ENCODE results near the gene SULF2.

Gene SULF2

DNA sequence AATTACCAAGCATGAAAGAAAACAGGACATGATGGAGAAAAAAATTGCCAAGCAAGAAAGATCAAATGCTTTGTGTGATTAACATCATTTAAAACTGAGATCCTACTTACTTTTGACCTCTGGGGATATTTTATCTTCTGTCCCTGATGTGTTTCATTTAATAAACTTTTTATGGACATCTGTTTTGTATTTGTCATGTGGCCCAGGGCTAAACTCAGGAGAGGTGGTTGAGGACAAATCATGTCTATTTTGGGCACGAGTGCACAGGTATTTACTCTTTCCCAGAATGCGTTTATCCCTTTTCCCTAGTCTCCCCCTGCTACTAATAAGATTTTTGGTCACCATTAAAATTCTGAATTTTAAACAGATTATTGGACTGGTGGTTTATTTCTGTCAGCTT lies 155.4 kb downstream of the SULF2 start:
- Histone ChIP-seq H3K4me3 (ENCODE audit: low read depth, low read length) (no peak overlapping the region), H3K4me1 (ENCODE audit: control insufficient read depth, insufficient read depth, low read length) (no peaks in the 10 kb centered on the region), H3K27me3 (ENCODE audit: control insufficient read depth, insufficient read depth, low read length) (no peaks in the 10 kb centered on the region), H3K27ac (ENCODE audit: low read depth, low read length) (no peak overlapping the region), H3K36me3 (ENCODE audit: control insufficient read depth, insufficient read depth, low read length) (peaks cover 19% of the 10 kb centered on the region), H3K9ac (ENCODE audit: low read length) (no peak overlapping the region), H3K9me3 (ENCODE audit: control insufficient read depth, insufficient read depth, low read depth, low read length) (no peaks in the 10 kb centered on the region)

DNA sequence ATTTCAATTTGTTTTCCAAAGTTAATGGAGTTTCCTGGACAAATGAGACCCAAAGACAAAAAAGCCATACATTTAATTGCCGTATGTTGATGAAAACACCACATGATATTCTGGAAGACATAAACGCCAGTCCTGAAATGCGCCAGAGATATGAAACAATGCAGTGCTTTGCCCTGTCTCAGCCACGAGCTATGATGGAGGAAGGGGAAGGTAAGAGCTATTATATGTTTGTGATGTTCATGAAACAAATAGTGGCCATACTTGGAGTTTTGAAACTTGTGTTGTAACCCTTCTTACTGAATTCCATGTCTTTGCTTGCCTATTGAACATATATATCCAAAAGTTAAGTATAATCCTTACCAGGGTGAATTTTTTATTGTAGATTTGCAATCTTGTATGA lies 157.7 kb downstream of the SULF2 start:
- Histone ChIP-seq H3K27me3 (ENCODE audit: control insufficient read depth, insufficient read depth, low read length) (no peaks in the 10 kb centered on the region), H3K27ac (ENCODE audit: low read depth, low read length) (no peak overlapping the region), H3K9ac (ENCODE audit: low read length) (no peak overlapping the region), H3K4me3 (ENCODE audit: low read depth, low read length) (no peak overlapping the region), H3K9me3 (ENCODE audit: control insufficient read depth, insufficient read depth, low read depth, low read length) (no peaks in the 10 kb centered on the region), H3K4me1 (ENCODE audit: control insufficient read depth, insufficient read depth, low read length) (no peaks in the 10 kb centered on the region), H3K36me3 (ENCODE audit: control insufficient read depth, insufficient read depth, low read length) (peaks cover 29% of the 10 kb centered on the region)

DNA sequence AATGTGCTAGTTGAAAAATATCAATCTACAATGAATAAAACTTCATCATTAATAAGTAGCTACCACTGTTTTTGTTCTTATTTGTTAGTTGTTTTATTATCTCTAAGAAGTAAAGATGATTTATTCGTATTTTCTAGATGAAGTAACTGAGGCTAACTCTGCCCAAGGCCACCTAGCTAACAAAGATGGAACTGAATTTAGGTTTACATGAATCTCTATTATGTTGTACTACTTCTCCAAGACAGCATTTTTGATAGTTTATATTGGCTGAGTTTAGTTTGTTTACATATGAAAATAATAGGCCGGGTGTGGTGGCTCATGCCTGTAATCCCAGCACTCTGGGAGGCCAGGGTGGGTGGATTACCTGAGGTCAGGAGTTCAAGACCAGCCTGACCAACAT lies 162.1 kb downstream of the SULF2 start:
- H3K4me3 ChIP-seq (ENCODE audit: low read depth, low read length): no peak overlapping the region
- no peak overlapping the region for H3K9ac ChIP-seq (ENCODE audit: low read length)
- no peaks in the 10 kb centered on the region for H3K27me3 ChIP-seq (ENCODE audit: control insufficient read depth, insufficient read depth, low read length)
- H3K9me3 ChIP-seq (ENCODE audit: control insufficient read depth, insufficient read depth, low read depth, low read length): no peaks in the 10 kb centered on the region
- H3K36me3 ChIP-seq (ENCODE audit: control insufficient read depth, insufficient read depth, low read length): peaks cover 24% of the 10 kb centered on the region
- no peak overlapping the region for H3K27ac ChIP-seq (ENCODE audit: low read depth, low read length)
- H3K4me1 ChIP-seq (ENCODE audit: control insufficient read depth, insufficient read depth, low read length): no peaks in the 10 kb centered on the region

DNA sequence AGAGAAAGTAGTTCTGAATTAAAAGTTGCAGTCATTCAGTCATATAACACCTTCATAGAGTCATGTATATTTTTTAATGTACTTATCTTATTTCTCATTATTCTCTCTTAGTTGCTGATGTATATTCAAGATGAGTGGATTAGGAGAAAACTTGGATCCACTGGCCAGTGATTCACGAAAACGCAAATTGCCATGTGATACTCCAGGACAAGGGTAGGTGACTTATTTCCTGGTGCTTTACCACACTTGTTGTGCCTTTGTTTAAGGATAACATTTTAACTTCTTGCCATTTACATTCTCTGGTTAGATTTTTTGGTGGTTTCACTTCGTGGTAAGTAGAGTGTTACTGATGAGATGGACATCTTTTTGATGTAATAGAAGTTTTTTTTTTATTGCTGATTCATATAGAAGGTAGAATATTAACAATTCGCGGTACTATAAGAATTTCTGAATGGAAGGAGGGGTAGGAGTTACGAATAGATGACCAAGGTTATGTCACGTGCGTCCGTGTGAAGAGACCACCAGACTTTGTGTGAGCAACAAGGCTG lies 163.1 kb downstream of the SULF2 start:
- Histone ChIP-seq H3K9ac (ENCODE audit: low read length) (no peak overlapping the region), H3K27ac (ENCODE audit: low read depth, low read length) (no peak overlapping the region), H3K4me3 (ENCODE audit: low read depth, low read length) (no peak overlapping the region), H3K27me3 (ENCODE audit: control insufficient read depth, insufficient read depth, low read length) (no peaks in the 10 kb centered on the region), H3K4me1 (ENCODE audit: control insufficient read depth, insufficient read depth, low read length) (no peaks in the 10 kb centered on the region), H3K36me3 (ENCODE audit: control insufficient read depth, insufficient read depth, low read length) (peaks cover 18% of the 10 kb centered on the region), H3K9me3 (ENCODE audit: control insufficient read depth, insufficient read depth, low read depth, low read length) (no peaks in the 10 kb centered on the region)

DNA sequence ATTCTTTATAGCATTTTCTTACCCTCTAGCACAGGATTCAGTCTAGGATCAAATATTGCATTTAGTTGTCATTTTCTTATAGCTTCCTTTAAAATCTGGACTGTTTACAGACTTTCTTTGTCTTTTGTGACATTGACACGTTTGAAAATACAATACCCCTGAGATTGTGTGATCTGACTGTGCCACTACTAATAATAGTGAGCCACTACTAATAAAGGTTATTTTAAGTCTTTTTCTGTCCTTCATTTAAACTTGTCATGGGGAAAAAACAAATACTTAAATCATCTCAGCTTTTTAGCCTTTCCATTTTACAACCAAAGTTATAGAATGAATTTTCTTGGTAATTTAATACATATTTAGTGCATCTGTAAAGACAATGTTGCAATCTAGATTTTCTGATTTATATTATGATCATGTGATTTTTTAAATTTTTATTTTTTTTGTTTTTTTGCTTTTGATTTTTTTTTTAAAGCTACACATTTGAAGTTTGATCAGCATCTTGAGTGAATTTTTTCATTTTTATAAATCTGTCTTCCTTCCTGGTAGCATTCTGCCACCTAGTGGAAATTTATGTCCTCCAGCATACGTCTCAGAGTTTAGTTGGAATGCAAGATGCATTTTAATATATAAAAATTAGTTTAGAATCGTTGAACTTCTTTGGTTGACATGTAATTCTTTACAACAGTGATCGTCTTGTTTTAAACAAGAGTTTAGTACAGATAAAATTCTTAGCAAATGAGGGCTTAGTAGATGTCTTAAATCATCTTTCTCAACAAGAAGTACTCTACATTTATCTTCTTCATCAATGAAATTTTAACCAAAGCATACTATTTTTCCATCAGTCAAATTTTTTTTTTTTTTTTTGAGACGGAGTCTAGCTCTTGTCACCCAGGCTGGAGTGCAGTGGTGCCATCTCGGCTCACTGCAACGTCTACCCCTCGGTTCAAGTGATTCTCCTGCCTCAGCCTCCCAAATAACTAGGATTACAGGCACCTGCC lies 164.2 kb downstream of the SULF2 start:
- Histone ChIP-seq H3K27ac (ENCODE audit: low read depth, low read length) (no peak overlapping the region), H3K4me1 (ENCODE audit: control insufficient read depth, insufficient read depth, low read length) (no peaks in the 10 kb centered on the region), H3K9me3 (ENCODE audit: control insufficient read depth, insufficient read depth, low read depth, low read length) (no peaks in the 10 kb centered on the region), H3K4me3 (ENCODE audit: low read depth, low read length) (no peak overlapping the region), H3K9ac (ENCODE audit: low read length) (no peak overlapping the region), H3K36me3 (ENCODE audit: control insufficient read depth, insufficient read depth, low read length) (peaks cover 18% of the 10 kb centered on the region), H3K27me3 (ENCODE audit: control insufficient read depth, insufficient read depth, low read length) (no peaks in the 10 kb centered on the region)

DNA sequence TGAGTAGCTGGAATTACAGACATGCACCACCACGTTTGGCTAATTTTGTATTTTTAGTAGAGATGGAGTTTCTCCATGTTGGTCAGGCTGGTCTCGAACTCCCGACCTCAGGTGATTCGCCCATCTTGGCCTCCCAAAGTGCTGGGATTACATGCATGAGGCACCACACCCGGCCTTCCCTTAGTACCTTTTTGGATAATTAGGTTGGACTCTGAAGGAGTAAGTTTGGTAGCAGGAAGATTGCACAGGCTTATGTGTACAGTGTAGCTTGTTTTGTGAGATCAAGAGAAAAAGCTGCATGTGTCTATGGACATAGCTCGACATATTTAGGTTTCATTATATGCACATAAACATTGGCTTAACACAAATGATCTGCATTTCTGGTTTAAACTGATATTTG lies 166.8 kb downstream of the SULF2 start:
- H3K9me3 ChIP-seq (ENCODE audit: control insufficient read depth, insufficient read depth, low read depth, low read length): no peaks in the 10 kb centered on the region
- H3K27me3 ChIP-seq (ENCODE audit: control insufficient read depth, insufficient read depth, low read length): no peaks in the 10 kb centered on the region
- H3K27ac ChIP-seq (ENCODE audit: low read depth, low read length): no peak overlapping the region
- peaks cover 9% of the 10 kb centered on the region; the same call in 1 of the 2 replicates for H3K36me3 ChIP-seq (ENCODE audit: control insufficient read depth, insufficient read depth, low read length)
- H3K4me1 ChIP-seq (ENCODE audit: control insufficient read depth, insufficient read depth, low read length): no peaks in the 10 kb centered on the region
- no peak overlapping the region for H3K9ac ChIP-seq (ENCODE audit: low read length)
- H3K4me3 ChIP-seq (ENCODE audit: low read depth, low read length): no peak overlapping the region

DNA sequence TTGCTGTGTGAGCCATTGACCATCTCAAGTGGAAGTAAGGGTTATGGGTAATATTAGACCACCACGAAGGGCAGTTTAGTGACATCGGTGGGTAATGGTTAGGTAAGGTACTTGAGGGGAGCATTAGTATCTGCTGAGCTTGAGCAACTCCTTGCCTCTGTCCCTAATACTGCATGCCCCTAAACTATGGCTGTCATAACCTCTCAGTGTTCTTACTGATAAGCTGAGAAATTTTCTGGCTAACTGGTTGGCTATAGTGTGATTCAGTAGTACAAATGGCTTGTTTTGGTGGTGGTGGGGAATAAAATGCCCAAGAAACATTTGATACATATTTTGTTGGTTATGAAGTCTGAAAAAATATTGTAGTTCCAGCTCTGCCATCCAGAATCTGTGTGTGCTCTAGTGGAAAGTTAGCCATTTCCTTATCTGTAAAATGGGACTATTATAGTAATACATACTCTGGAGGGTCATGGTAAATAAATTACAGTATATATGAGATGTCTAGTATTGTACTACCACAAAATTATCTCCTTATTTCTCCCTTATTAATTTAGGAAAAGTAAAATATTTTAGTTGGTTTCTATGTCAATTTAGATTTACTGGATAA lies 170.5 kb downstream of the SULF2 start:
- no peak overlapping the region for H3K4me3 ChIP-seq (ENCODE audit: low read depth, low read length)
- no peak overlapping the region for H3K9ac ChIP-seq (ENCODE audit: low read length)
- no peak overlapping the region for H3K27ac ChIP-seq (ENCODE audit: low read depth, low read length)
- H3K9me3 ChIP-seq (ENCODE audit: control insufficient read depth, insufficient read depth, low read depth, low read length): no peaks in the 10 kb centered on the region
- H3K27me3 ChIP-seq (ENCODE audit: control insufficient read depth, insufficient read depth, low read length): no peaks in the 10 kb centered on the region
- H3K4me1 ChIP-seq (ENCODE audit: control insufficient read depth, insufficient read depth, low read length): no peaks in the 10 kb centered on the region
- no peaks in the 10 kb centered on the region for H3K36me3 ChIP-seq (ENCODE audit: control insufficient read depth, insufficient read depth, low read length)

DNA sequence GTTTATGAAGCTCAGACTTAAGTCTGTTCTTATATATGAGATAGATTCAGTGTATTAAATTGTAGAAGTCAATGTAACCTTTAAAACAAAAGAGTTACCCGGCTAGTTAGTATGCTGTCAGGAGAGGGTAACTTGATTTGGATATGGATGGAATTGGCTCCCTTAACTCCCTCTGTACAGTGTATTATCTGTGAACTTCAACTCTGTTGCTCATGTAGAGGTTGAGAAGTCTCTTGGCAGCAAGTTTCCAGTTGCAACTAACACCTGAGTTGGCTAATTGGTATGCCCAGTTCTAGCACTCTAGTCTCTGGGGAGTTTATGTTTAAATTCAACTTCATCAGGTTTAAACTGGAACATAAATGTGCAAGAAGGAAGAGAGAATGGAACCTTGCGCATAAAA lies 172.6 kb downstream of the SULF2 start:
- no peaks in the 10 kb centered on the region for H3K36me3 ChIP-seq (ENCODE audit: control insufficient read depth, insufficient read depth, low read length)
- H3K27ac ChIP-seq (ENCODE audit: low read depth, low read length): no peak overlapping the region
- no peak overlapping the region for H3K9ac ChIP-seq (ENCODE audit: low read length)
- H3K9me3 ChIP-seq (ENCODE audit: control insufficient read depth, insufficient read depth, low read depth, low read length): no peaks in the 10 kb centered on the region
- no peak overlapping the region for H3K4me3 ChIP-seq (ENCODE audit: low read depth, low read length)
- H3K27me3 ChIP-seq (ENCODE audit: control insufficient read depth, insufficient read depth, low read length): no peaks in the 10 kb centered on the region
- H3K4me1 ChIP-seq (ENCODE audit: control insufficient read depth, insufficient read depth, low read length): no peaks in the 10 kb centered on the region

DNA sequence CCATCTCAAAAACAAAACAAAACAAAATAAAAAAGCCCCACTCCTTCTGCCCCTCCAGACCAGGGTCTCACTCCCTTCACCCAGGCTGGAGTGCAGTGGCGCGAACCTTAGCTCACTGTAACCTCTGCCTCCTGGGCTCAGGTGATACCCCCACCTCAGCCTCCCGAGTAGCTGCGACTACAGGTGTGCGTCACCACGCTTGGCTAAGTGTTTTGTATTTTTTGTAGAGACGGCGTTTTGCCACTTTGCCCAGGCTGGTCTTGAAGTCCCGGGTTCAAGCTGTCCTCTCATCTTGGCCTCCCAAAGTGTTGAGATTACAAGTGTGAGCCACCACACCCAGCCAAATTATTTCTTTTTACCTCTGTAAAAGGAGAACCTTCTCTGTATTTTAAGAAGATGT lies 173.5 kb downstream of the SULF2 start:
- Histone ChIP-seq H3K4me3 (ENCODE audit: low read depth, low read length) (no peak overlapping the region), H3K36me3 (ENCODE audit: control insufficient read depth, insufficient read depth, low read length) (no peaks in the 10 kb centered on the region), H3K4me1 (ENCODE audit: control insufficient read depth, insufficient read depth, low read length) (peaks cover 5% of the 10 kb centered on the region; the same call in 1 of the 2 replicates), H3K9ac (ENCODE audit: low read length) (no peak overlapping the region), H3K27ac (ENCODE audit: low read depth, low read length) (no peak overlapping the region), H3K9me3 (ENCODE audit: control insufficient read depth, insufficient read depth, low read depth, low read length) (no peaks in the 10 kb centered on the region), H3K27me3 (ENCODE audit: control insufficient read depth, insufficient read depth, low read length) (no peaks in the 10 kb centered on the region)

DNA sequence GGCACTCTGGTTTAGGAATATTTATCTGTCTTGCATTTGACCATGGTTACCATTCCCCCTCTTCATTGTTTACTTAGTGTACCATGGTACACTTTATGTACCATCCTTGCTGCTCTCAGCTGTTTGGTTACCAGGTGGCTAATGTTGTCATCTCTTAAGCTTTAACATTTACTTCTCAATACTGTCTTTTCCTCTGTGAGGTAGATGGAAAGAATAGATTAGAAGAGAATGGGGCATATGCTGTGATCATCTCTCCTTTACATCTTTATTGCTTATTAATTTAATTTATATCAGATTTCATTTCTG lies 174.4 kb downstream of the SULF2 start:
- no peak overlapping the region for H3K4me3 ChIP-seq (ENCODE audit: low read depth, low read length)
- no peaks in the 10 kb centered on the region for H3K27me3 ChIP-seq (ENCODE audit: control insufficient read depth, insufficient read depth, low read length)
- peaks cover 5% of the 10 kb centered on the region; the same call in 1 of the 2 replicates for H3K4me1 ChIP-seq (ENCODE audit: control insufficient read depth, insufficient read depth, low read length)
- H3K9me3 ChIP-seq (ENCODE audit: control insufficient read depth, insufficient read depth, low read depth, low read length): no peaks in the 10 kb centered on the region
- H3K36me3 ChIP-seq (ENCODE audit: control insufficient read depth, insufficient read depth, low read length): no peaks in the 10 kb centered on the region
- H3K27ac ChIP-seq (ENCODE audit: low read depth, low read length): no peak overlapping the region
- no peak overlapping the region for H3K9ac ChIP-seq (ENCODE audit: low read length)

DNA sequence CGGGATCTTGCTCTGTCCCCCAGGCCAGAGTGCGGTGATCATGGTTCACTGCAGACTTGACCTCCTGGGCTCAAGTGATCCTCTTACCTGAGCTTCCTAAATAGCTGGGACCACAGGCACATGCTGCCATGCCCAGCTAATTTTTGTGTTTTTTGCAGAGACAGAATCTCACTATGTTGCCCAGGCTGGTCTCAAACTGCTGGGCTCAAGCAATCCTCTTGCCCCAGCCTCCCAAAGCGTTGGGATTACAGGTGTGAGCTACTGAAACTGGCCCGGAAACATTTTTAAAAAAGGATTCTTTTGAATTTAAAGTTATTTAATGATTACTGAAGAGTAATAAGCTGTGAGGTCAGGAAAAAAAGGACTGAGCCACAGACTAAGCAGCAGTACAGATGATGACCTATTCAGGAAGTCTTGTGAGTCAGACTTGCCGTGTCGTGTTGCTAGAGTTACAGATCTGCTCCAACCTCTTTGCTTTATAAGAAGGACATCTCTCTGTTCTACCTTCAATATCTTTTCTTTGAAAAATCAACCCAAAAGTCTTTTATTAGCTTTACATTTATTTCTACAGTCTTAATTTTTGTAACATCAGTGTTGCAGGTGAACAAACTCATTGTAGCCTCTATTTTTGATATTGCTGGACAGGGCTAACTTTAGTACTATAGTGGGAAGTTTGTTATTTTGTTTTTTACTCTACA lies 174.9 kb downstream of the SULF2 start:
- Histone ChIP-seq H3K9ac (ENCODE audit: low read length) (no peak overlapping the region), H3K27me3 (ENCODE audit: control insufficient read depth, insufficient read depth, low read length) (no peaks in the 10 kb centered on the region), H3K36me3 (ENCODE audit: control insufficient read depth, insufficient read depth, low read length) (no peaks in the 10 kb centered on the region), H3K4me1 (ENCODE audit: control insufficient read depth, insufficient read depth, low read length) (peaks cover 5% of the 10 kb centered on the region; the same call in 1 of the 2 replicates), H3K27ac (ENCODE audit: low read depth, low read length) (no peak overlapping the region), H3K9me3 (ENCODE audit: control insufficient read depth, insufficient read depth, low read depth, low read length) (no peaks in the 10 kb centered on the region), H3K4me3 (ENCODE audit: low read depth, low read length) (no peak overlapping the region)
